Testis (tissue), 2 donors: Measurements from ENCODE around the gene CARD18.

Experiments used
- CTCF ChIP-seq, 3 experiments: fragments of 450-650 bp in 2 of 3; fragments of 200-600 bp in 1 of 3; sonication (generic) in 1 of 3; IDR thresholded peaks; one replicate each; pipeline ENCODE4 v1.5.1; 2016 to 2019; ENCODE audit warnings: antibody characterized with exemption in 3 of 3, mild to moderate bottlenecking in 2 of 3, moderate library complexity in 1 of 3
- POLR2A ChIP-seq: fragments of 450-650 bp; IDR thresholded peaks from one replicate; pipeline ENCODE4 v1.6.1; 2017; ENCODE audit warnings: antibody characterized with exemption, mild to moderate bottlenecking, moderate library complexity

GRCh38 chr11:105109855-105110687 is 29.5 kb downstream of the CARD18 start:
- TF ChIP-seq CTCF (IDR thresholded peaks at IDR 0.05) (no peak), POLR2A (no peak)
